ENCODE data around the gene CH25H. TPM values are rescaled to one million over a fixed set of nuclear protein-coding genes. Genes with fewer than 3 reads are reported as not detected.

CH25H gene
- total RNA-seq, 1 donor from 2014 or later = not detected

DNA sequence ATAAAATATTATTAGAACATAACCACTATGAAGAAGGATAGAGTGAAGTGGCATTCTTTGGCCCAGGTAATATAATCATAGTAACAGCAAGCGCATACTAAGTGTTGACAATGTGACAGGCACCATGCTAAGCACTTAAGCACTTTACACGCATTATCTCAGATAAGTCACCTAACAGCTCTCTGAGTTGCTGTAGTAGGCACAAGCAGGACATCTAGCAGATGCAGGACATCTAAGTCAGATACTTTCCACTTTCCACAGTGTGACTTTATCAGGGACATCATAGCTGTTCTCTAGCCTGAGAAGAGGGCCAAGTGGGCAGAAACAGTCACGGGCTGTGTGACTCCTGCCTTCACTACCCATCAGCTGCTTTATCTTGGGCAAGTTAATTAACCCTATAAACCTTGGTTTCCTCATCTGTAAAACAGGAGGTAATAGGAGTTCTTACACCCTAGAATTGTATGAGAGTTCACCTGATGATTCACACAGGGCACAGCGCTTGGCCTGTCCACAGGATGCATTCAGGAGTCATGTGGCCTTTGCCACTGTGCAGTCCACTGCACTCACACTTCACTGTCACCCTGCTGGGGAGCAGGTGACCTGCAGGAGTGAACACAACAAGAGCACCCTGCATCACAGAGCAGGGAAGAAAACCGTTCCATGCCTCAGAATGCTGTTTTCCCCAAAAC lies 32.0 kb upstream of the CH25H start:
- Mint-ChIP-seq H3K9me3 (ENCODE audit: unreplicated experiment) (no peaks in the 10 kb centered on the region), H3K27ac (ENCODE audit: unreplicated experiment) (no peak overlapping the region), H3K4me1 (ENCODE audit: unreplicated experiment) (peaks cover 4% of the 10 kb centered on the region), H3K36me3 (ENCODE audit: unreplicated experiment) (peaks cover 32% of the 10 kb centered on the region), H3K4me3 (ENCODE audit: unreplicated experiment) (no peak overlapping the region), H3K27me3 (ENCODE audit: unreplicated experiment) (no peaks in the 10 kb centered on the region)
- no peak for TF ChIP-seq CTCF (IDR thresholded peaks at IDR 0.05)
- no peak for DNase-seq (ENCODE audit: extremely low spot score, unreplicated experiment)

GRCh38 chr10:89237849-89238248 lies 30.7 kb upstream of the CH25H start:
- Mint-ChIP-seq H3K36me3 (ENCODE audit: unreplicated experiment) (peaks cover 32% of the 10 kb centered on the region), H3K4me1 (ENCODE audit: unreplicated experiment) (peaks cover 6% of the 10 kb centered on the region), H3K4me3 (ENCODE audit: unreplicated experiment) (no peak overlapping the region), H3K27me3 (ENCODE audit: unreplicated experiment) (no peaks in the 10 kb centered on the region), H3K27ac (ENCODE audit: unreplicated experiment) (no peak overlapping the region), H3K9me3 (ENCODE audit: unreplicated experiment) (no peaks in the 10 kb centered on the region)
- DNase-seq (ENCODE audit: extremely low spot score, unreplicated experiment) = no peak
- TF ChIP-seq CTCF (IDR thresholded peaks at IDR 0.05) = no peak

- Mint-ChIP-seq H3K27ac (ENCODE audit: unreplicated experiment) (no peak overlapping the region), H3K27me3 (ENCODE audit: unreplicated experiment) (no peaks in the 10 kb centered on the region)
- DNase-seq (ENCODE audit: extremely low spot score, unreplicated experiment) = no peak
Observed at GRCh38 chr10:89236226-89236797, 29.2 kb upstream of the CH25H start.

DNA sequence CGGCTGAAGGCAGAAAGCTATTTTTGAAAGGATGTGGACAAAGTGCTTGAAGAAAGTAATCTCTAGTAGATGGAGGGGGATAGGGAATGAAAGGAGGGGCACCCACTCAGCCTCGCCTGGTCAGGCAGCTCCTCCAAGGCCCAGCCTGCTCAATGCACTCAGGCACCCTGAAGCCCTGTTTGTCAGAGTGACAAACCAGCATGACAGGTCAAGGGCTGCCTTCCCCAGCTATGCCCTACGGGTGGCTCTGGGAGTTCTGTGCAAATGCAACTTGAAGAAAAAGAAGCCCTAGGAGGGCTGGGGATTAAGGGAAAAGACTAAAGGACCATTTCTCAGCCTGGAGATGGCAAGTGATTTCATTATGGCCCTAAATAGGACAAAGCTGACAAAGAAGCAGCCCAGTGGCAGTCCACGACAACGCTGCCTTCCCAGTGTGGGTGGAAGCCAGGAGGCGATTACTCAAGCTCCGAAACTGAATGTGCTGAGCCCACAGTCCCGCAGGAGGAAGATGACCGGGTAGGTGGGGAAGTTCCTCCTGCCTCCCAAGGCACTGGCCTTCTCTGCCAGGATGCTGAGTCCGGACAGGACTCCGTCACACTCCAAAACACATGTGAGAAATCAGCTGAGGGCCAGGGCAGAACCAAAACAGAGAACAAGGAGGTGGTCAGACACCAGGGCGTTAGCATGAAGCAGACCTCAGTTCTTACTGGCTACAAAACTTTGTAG lies 28.1 kb upstream of the CH25H start:
- DNase-seq (ENCODE audit: extremely low spot score, unreplicated experiment) = no peak
- peaks cover 32% of the 10 kb centered on the region for H3K36me3 Mint-ChIP-seq (ENCODE audit: unreplicated experiment)
- H3K4me1 Mint-ChIP-seq (ENCODE audit: unreplicated experiment) = peaks cover 2% of the 10 kb centered on the region
- TF ChIP-seq CTCF (IDR thresholded peaks at IDR 0.05) = no peak
- no peaks in the 10 kb centered on the region for H3K27me3 Mint-ChIP-seq (ENCODE audit: unreplicated experiment)
- no peak overlapping the region for H3K4me3 Mint-ChIP-seq (ENCODE audit: unreplicated experiment)
- H3K9me3 Mint-ChIP-seq (ENCODE audit: unreplicated experiment) = no peaks in the 10 kb centered on the region
- no peak overlapping the region for H3K27ac Mint-ChIP-seq (ENCODE audit: unreplicated experiment)

More at GRCh38 chr10:89236226-89236797, 29.2 kb upstream of the CH25H start:
- TF ChIP-seq CTCF (IDR thresholded peaks at IDR 0.05) = no peak
- Mint-ChIP-seq H3K4me3 (ENCODE audit: unreplicated experiment) (no peak overlapping the region), H3K9me3 (ENCODE audit: unreplicated experiment) (no peaks in the 10 kb centered on the region), H3K36me3 (ENCODE audit: unreplicated experiment) (peaks cover 35% of the 10 kb centered on the region), H3K4me1 (ENCODE audit: unreplicated experiment) (peaks cover 2% of the 10 kb centered on the region)

GRCh38 chr10:89233033-89233432 lies 25.9 kb upstream of the CH25H start:
- TF ChIP-seq CTCF (IDR thresholded peaks at IDR 0.05) = no peak
- no peak overlapping the region for H3K27ac Mint-ChIP-seq (ENCODE audit: unreplicated experiment)
- DNase-seq (ENCODE audit: extremely low spot score, unreplicated experiment) = no peak
- H3K4me1 Mint-ChIP-seq (ENCODE audit: unreplicated experiment) = peaks cover 2% of the 10 kb centered on the region
- H3K36me3 Mint-ChIP-seq (ENCODE audit: unreplicated experiment) = peaks cover 21% of the 10 kb centered on the region
- no peaks in the 10 kb centered on the region for H3K27me3 Mint-ChIP-seq (ENCODE audit: unreplicated experiment)
- no peaks in the 10 kb centered on the region for H3K9me3 Mint-ChIP-seq (ENCODE audit: unreplicated experiment)
- H3K4me3 Mint-ChIP-seq (ENCODE audit: unreplicated experiment) = no peak overlapping the region
